SK-N-SH (cell line): Measurements from ENCODE around the gene ZPR1. TPM values are rescaled to one million over a fixed set of nuclear protein-coding genes. Genes with fewer than 3 reads are reported as not detected.

ENCODE experiments used
- CTCF ChIA-PET: fragments of 300-600, 350-600 bp; formaldehyde crosslinking; extraction: SDS; loops from one replicate; lab custom pipeline; 2021; lab: Yijun Ruan, JAX
- POLR2A ChIA-PET: fragments of 350-600 bp; sonication (Branson Sonifier 250); formaldehyde crosslinking; extraction: SDS; loops from one replicate; lab custom pipeline; 2020; ENCODE audit warnings: antibody characterized with exemption, inconsistent platforms; lab: Yijun Ruan, JAX
- DNase-seq: peaks from one replicate; pipeline ENCODE4 v3.0.0; 2012
- H2AFZ ChIP-seq: fragments of 200-600 bp; sonication (generic); 2 replicates; pipeline ENCODE4 v1.8.1; 2016; ENCODE audit warnings: antibody characterized with exemption, mild to moderate bottlenecking, low read depth
- H3F3A ChIP-seq: fragments of 200-600 bp; sonication (generic); replicated peaks from 2 replicates; pipeline ENCODE3; 2016; ENCODE audit warnings: antibody characterized with exemption, mild to moderate bottlenecking; ENCODE audit not compliant: insufficient read depth
- H3K27ac ChIP-seq, 2 experiments: fragments of 200-500 bp in 1 of 2; fragments of 200-600 bp in 1 of 2; sonication (Bioruptor generic) in 1 of 2; sonication (generic), shearing (Covaris generic) in 1 of 2; 2 replicates each; pipeline versions ENCODE4 v1.5.1 to v1.6.1; 2014 to 2016; ENCODE audit warnings: low read depth in 2 of 2, inconsistent platforms in 1 of 2, low read length in 1 of 2, mild to moderate bottlenecking in 1 of 2, mixed read lengths in 1 of 2
- H3K27me3 ChIP-seq: fragments of 200-600 bp; sonication (generic), shearing (Covaris generic); 2 replicates; pipeline ENCODE4 v1.6.1; 2016; ENCODE audit warnings: mixed run types; ENCODE audit not compliant: insufficient read depth
- H3K36me3 ChIP-seq, 2 experiments: fragments of 200-500 bp in 1 of 2; fragments of 200-600 bp in 1 of 2; sonication (Bioruptor generic) in 1 of 2; sonication (generic) in 1 of 2; replicated peaks in 1 of 2; 2 replicates each; pipeline versions ENCODE3 to v1.5.1; 2014 to 2016; ENCODE audit warnings: low read length in 1 of 2, mild to moderate bottlenecking in 1 of 2; ENCODE audit not compliant: insufficient read depth in 2 of 2, control insufficient read depth in 1 of 2
- H3K4me1 ChIP-seq, 2 experiments: fragments of 200-500 bp in 1 of 2; fragments of 200-600 bp in 1 of 2; sonication (Bioruptor generic) in 1 of 2; sonication (generic), shearing (Covaris generic) in 1 of 2; 2 replicates each; pipeline versions ENCODE4 v1.5.1 to v1.6.1; 2014 to 2016; ENCODE audit warnings: low read depth in 1 of 2, low read length in 1 of 2, mixed run types in 1 of 2; ENCODE audit not compliant: insufficient read depth in 2 of 2, control insufficient read depth in 1 of 2
- H3K4me2 ChIP-seq: fragments of 200-600 bp; sonication (generic), shearing (Covaris generic); 2 replicates; pipeline ENCODE4 v1.6.1; 2017; ENCODE audit warnings: mixed run types
- H3K4me3 ChIP-seq, 2 experiments: fragments of 200-500 bp in 1 of 2; fragments of 200-600 bp in 1 of 2; sonication (Bioruptor generic) in 1 of 2; sonication (generic), shearing (Covaris generic) in 1 of 2; 2 replicates each; pipeline versions ENCODE4 v1.5.1 to v1.8.1; 2014 to 2016; ENCODE audit warnings: low read depth in 2 of 2, inconsistent platforms in 1 of 2, low read length in 1 of 2, mild to moderate bottlenecking in 1 of 2, mixed read lengths in 1 of 2, moderate library complexity in 1 of 2
- H3K79me2 ChIP-seq: fragments of 200-600 bp; sonication (generic); 2 replicates; pipeline ENCODE4 v1.8.1; 2017; ENCODE audit warnings: mild to moderate bottlenecking; ENCODE audit not compliant: insufficient read depth
- H3K9ac ChIP-seq: fragments of 200-600 bp; sonication (generic); 2 replicates; pipeline ENCODE4 v1.6.1; 2017; ENCODE audit warnings: mixed run types
- H3K9me2 ChIP-seq: fragments of 200-600 bp; sonication (generic); 2 replicates; pipeline ENCODE4 v1.6.1; 2017; ENCODE audit warnings: mixed run types
- H3K9me3 ChIP-seq: fragments of 200-600 bp; sonication (generic); 2 replicates; pipeline ENCODE4 v1.6.1; 2017; ENCODE audit warnings: mixed run types, mild to moderate bottlenecking, moderate library complexity
- H4K20me1 ChIP-seq: fragments of 200-600 bp; sonication (generic); 2 replicates; pipeline ENCODE4 v1.6.1; 2017; ENCODE audit warnings: mild to moderate bottlenecking, mixed run types; ENCODE audit not compliant: insufficient read depth
- CHD2 ChIP-seq: fragments of 150-350 bp; IDR thresholded peaks from 2 replicates; pipeline ENCODE4 v1.6.1; 2018; ENCODE audit warnings: low read length; ENCODE audit not compliant: partially characterized antibody
- ELF1 ChIP-seq: IDR thresholded peaks from 2 replicates; pipeline ENCODE4 v1.4.0; 2012
- FOXJ3 ChIP-seq: sonication (generic); formaldehyde crosslinking; IDR thresholded peaks from 2 replicates; pipeline ENCODE4 v1.5.1; 2020; ENCODE audit warnings: mild to moderate bottlenecking, missing genetic modification reagents
- GABPA ChIP-seq: IDR thresholded peaks from 2 replicates; pipeline ENCODE4 v1.4.0; 2012; ENCODE audit warnings: low read depth, mild to moderate bottlenecking
- NFIC ChIP-seq: IDR thresholded peaks from 2 replicates; pipeline ENCODE4 v1.4.0; 2012; ENCODE audit warnings: borderline replicate concordance
- POLR2AphosphoS5 ChIP-seq: IDR thresholded peaks from 2 replicates; pipeline ENCODE4 v1.6.1; 2012; ENCODE audit warnings: low read depth, low read length
- RAD21 ChIP-seq: IDR thresholded peaks from 2 replicates; pipeline ENCODE4 v1.6.1; 2012; ENCODE audit warnings: mild to moderate bottlenecking, low read length
- RCOR1 ChIP-seq: fragments of 150-350 bp; IDR thresholded peaks from 2 replicates; pipeline ENCODE4 v1.6.1; 2017; ENCODE audit warnings: antibody characterized with exemption, low read length
- RFX5 ChIP-seq: IDR thresholded peaks from 2 replicates; pipeline ENCODE4 v1.6.1; 2012; ENCODE audit warnings: mild to moderate bottlenecking, improper control_type of control experiment, low read length
- RXRA ChIP-seq: IDR thresholded peaks from 2 replicates; pipeline ENCODE4 v1.4.0; 2012; ENCODE audit warnings: low read depth, mild to moderate bottlenecking, borderline replicate concordance
- SIN3A ChIP-seq: IDR thresholded peaks from 2 replicates; pipeline ENCODE4 v1.6.1; 2012; ENCODE audit warnings: low read depth, mild to moderate bottlenecking, low read length, moderate library complexity, borderline replicate concordance
- TAF1 ChIP-seq: IDR thresholded peaks from 2 replicates; pipeline ENCODE4 v1.6.1; 2012; ENCODE audit warnings: low read depth, mild to moderate bottlenecking, low read length, moderate library complexity, borderline replicate concordance
- WGBS: methylation state at CpG from one replicate; pipeline ENCODE4 v1.1.6; 2017; ENCODE audit warnings: low lambda C conversion rate; 5-methylcytosine and 5-hydroxymethylcytosine counted together
- polyA plus RNA-seq, 3 experiments: library from polyadenylated mRNA; depleted of rRNA; stranded (reverse); fragments of >200 nt; gene quantifications; 2 replicates each; pipeline ENCODE4 v1.2.3, GENCODE V29; 2012
- TF ChIP-seq, protein P1 (sequence below): IDR thresholded peaks from 2 replicates; pipeline ENCODE4; 2012
- TF ChIP-seq, protein P2 (sequence below): fragments of 200-600 bp; sonication (generic); IDR thresholded peaks from 2 replicates; pipeline ENCODE4 v1.6.1; 2017; ENCODE audit warnings: antibody characterized with exemption, mild to moderate bottlenecking, moderate library complexity
- TF ChIP-seq, protein P3 (sequence below): fragments of 150-350 bp; IDR thresholded peaks from 2 replicates; pipeline ENCODE4 v1.6.1; 2016; ENCODE audit warnings: mild to moderate bottlenecking, low read depth, low read length
- TF ChIP-seq, protein P4 (sequence below): IDR thresholded peaks from 2 replicates; pipeline ENCODE4 v1.4.0; 2012; ENCODE audit warnings: low read depth
- TF ChIP-seq, protein P5 (sequence below): IDR thresholded peaks from 2 replicates; pipeline ENCODE4 v1.4.0; 2012; ENCODE audit warnings: low read depth, borderline replicate concordance

The ZPR1 gene
- polyA plus RNA-seq, 1 of the 3 experiments (the other 2 are of a cell fraction): 52.4 TPM

DNA sequence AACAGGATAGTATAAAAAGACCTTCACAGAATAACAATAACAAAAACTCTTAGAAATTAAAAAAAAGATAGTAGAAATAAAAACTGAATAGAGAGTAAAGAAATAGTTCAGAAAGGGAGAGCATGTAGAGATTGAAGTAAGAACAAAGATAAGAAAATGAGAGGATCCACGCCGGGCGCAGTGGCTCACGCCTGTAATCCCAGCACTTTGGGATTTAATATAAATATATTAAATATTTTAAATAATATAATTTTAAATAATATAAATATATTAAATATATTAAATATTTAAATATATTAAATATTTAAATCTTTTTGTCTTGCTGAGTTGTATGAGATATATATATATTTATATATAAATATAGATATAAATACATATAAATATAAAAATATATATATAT is 24.3 kb upstream of the ZPR1 start:
- Histone ChIP-seq H4K20me1 (no peaks in the 10 kb centered on the region), H3K4me3 (no peak overlapping the region), H3K27me3 (no peaks in the 10 kb centered on the region), H2AFZ (no peak overlapping the region), H3K36me3 (no peaks in the 10 kb centered on the region), H3K9me2 (no peaks in the 10 kb centered on the region), H3K4me2 (no peak overlapping the region), H3K9ac (no peak overlapping the region), H3K4me1 (no peaks in the 10 kb centered on the region), H3F3A (no peaks in the 10 kb centered on the region), H3K27ac (no peak overlapping the region), H3K9me3 (no peaks in the 10 kb centered on the region), H3K79me2 (no peaks in the 10 kb centered on the region)
- no peak for DNase-seq
- POLR2A ChIA-PET: no interaction called here
- WGBS: 95% methylated on average over 4 of the region's 4 CpGs
- CTCF ChIA-PET: interaction anchor here (1.5 kb wide), 1 partner anchor 21 kb away, joined by 7 read pairs; the partner anchor contains the start of gene APOA5
- TF ChIP-seq CHD2: no peak
- TF ChIP-seq RFX5: no peak
- TF ChIP-seq RCOR1: no peak
- TF ChIP-seq ELF1: no peak

DNA sequence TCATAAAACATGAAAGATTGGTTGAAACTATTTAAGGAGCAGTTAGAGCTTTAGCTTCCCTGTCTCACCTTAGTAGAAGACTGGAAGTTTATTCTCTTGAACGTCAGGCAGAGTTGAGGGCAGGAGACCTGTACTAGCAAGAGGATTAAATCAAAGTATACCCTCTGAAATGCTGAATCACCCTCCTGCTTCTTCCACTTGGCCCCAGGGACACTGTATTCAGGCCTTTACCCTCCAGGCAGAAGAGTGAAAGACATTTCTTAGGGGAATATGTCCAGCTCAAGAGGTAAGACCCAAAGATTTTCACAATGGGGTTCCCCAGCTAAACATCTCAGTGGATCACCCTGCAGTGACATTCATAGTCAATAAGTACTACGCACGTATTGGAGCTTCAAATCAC is 23.4 kb upstream of the ZPR1 start:
- no peaks in the 10 kb centered on the region for H4K20me1 ChIP-seq
- no peaks in the 10 kb centered on the region for H3F3A ChIP-seq
- 84% methylated on average over 3 of the region's 3 CpGs for WGBS
- CTCF ChIA-PET: interaction anchor here (1.4 kb wide), 1 partner anchor 20 kb away, joined by 4 read pairs; the partner anchor contains the start of gene APOA5
- no peaks in the 10 kb centered on the region for H3K4me1 ChIP-seq
- H3K27ac ChIP-seq: no peak overlapping the region
- H2AFZ ChIP-seq: no peak overlapping the region
- H3K4me2 ChIP-seq: no peak overlapping the region
- no peak overlapping the region for H3K4me3 ChIP-seq
- no peaks in the 10 kb centered on the region for H3K36me3 ChIP-seq
- H3K9me2 ChIP-seq: no peaks in the 10 kb centered on the region
- no peaks in the 10 kb centered on the region for H3K79me2 ChIP-seq
- no peaks in the 10 kb centered on the region for H3K27me3 ChIP-seq
- H3K9me3 ChIP-seq: no peaks in the 10 kb centered on the region
- no peak for DNase-seq
- TF ChIP-seq, protein P1, sequence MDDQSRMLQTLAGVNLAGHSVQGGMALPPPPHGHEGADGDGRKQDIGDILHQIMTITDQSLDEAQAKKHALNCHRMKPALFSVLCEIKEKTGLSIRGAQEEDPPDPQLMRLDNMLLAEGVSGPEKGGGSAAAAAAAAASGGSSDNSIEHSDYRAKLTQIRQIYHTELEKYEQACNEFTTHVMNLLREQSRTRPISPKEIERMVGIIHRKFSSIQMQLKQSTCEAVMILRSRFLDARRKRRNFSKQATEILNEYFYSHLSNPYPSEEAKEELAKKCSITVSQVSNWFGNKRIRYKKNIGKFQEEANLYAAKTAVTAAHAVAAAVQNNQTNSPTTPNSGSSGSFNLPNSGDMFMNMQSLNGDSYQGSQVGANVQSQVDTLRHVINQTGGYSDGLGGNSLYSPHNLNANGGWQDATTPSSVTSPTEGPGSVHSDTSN: no peak
- TF ChIP-seq, protein P2, sequence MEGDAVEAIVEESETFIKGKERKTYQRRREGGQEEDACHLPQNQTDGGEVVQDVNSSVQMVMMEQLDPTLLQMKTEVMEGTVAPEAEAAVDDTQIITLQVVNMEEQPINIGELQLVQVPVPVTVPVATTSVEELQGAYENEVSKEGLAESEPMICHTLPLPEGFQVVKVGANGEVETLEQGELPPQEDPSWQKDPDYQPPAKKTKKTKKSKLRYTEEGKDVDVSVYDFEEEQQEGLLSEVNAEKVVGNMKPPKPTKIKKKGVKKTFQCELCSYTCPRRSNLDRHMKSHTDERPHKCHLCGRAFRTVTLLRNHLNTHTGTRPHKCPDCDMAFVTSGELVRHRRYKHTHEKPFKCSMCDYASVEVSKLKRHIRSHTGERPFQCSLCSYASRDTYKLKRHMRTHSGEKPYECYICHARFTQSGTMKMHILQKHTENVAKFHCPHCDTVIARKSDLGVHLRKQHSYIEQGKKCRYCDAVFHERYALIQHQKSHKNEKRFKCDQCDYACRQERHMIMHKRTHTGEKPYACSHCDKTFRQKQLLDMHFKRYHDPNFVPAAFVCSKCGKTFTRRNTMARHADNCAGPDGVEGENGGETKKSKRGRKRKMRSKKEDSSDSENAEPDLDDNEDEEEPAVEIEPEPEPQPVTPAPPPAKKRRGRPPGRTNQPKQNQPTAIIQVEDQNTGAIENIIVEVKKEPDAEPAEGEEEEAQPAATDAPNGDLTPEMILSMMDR: no peak
- TF ChIP-seq, protein P3, sequence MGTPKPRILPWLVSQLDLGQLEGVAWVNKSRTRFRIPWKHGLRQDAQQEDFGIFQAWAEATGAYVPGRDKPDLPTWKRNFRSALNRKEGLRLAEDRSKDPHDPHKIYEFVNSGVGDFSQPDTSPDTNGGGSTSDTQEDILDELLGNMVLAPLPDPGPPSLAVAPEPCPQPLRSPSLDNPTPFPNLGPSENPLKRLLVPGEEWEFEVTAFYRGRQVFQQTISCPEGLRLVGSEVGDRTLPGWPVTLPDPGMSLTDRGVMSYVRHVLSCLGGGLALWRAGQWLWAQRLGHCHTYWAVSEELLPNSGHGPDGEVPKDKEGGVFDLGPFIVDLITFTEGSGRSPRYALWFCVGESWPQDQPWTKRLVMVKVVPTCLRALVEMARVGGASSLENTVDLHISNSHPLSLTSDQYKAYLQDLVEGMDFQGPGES: no peak
- no peak for TF ChIP-seq FOXJ3 (CRISPR knock-in tag)
- no peak for TF ChIP-seq RFX5
- TF ChIP-seq TAF1: no peak
- no peak for TF ChIP-seq NFIC
- TF ChIP-seq, protein P4, sequence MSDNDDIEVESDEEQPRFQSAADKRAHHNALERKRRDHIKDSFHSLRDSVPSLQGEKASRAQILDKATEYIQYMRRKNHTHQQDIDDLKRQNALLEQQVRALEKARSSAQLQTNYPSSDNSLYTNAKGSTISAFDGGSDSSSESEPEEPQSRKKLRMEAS: no peak
- TF ChIP-seq SIN3A: no peak
- TF ChIP-seq RXRA: no peak
- TF ChIP-seq GABPA: no peak
- no peak for TF ChIP-seq POLR2AphosphoS5
- TF ChIP-seq, protein P5, sequence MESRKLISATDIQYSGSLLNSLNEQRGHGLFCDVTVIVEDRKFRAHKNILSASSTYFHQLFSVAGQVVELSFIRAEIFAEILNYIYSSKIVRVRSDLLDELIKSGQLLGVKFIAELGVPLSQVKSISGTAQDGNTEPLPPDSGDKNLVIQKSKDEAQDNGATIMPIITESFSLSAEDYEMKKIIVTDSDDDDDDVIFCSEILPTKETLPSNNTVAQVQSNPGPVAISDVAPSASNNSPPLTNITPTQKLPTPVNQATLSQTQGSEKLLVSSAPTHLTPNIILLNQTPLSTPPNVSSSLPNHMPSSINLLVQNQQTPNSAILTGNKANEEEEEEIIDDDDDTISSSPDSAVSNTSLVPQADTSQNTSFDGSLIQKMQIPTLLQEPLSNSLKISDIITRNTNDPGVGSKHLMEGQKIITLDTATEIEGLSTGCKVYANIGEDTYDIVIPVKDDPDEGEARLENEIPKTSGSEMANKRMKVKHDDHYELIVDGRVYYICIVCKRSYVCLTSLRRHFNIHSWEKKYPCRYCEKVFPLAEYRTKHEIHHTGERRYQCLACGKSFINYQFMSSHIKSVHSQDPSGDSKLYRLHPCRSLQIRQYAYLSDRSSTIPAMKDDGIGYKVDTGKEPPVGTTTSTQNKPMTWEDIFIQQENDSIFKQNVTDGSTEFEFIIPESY: no peak
- TF ChIP-seq RCOR1: no peak
- TF ChIP-seq RAD21: no peak
- TF ChIP-seq, all 33 proteins: peak for 0
- POLR2A ChIA-PET: no interaction called here
- H3K9ac ChIP-seq: no peak overlapping the region
